Endothelial cell of umbilical vein (primary cell): ENCODE measurements around the gene TMTC4. TPM values are rescaled to one million over a fixed set of nuclear protein-coding genes. Genes with fewer than 3 reads are reported as not detected.

Source experiments
- BruUV-seq: library from RNA; stranded (reverse); fragments of 400-500 nt; replicated peaks from 2 replicates; lab custom pipeline; 2021; lab: Mats Ljungman, UMichigan
- CTCF ChIA-PET: fragments of 300-600, 350-600 bp; sonication (Branson Sonifier 250); formaldehyde crosslinking; loops from one replicate; lab custom pipeline; 2021; ENCODE audit warnings: antibody characterized with exemption, inconsistent platforms; lab: Charles Lee
- POLR2A ChIA-PET: fragments of 300-600, 350-600 bp; sonication (Branson Sonifier 250); formaldehyde crosslinking; loops from one replicate; lab custom pipeline; 2021; ENCODE audit warnings: antibody characterized with exemption, inconsistent platforms; lab: Charles Lee
- DNase-seq: peaks from one replicate; pipeline ENCODE4 v3.0.0-alpha.2; 2011; ENCODE audit warnings: low read depth, low spot score
- FAIRE-seq: peaks from 2 replicates; lab custom pipeline; 2011; peaks lifted over from hg19 to GRCh38; lab: Jason Lieb, UNC
- H2AFZ ChIP-seq: 2 replicates; pipeline ENCODE4 v1.6.0; 2012; ENCODE audit warnings: low read depth, low read length, control low read depth, inconsistent platforms
- H3K27ac ChIP-seq: 2 replicates; pipeline ENCODE4 v1.5.1; 2011; ENCODE audit warnings: low read depth, mild to moderate bottlenecking, control low read depth, low read length, moderate library complexity; ENCODE audit not compliant: insufficient read depth
- H3K27me3 ChIP-seq, 2 experiments: 2 replicates each; pipeline versions ENCODE4 v1.6.0 to v1.6.1; 2011; ENCODE audit warnings: low read length in 2 of 2, mixed read lengths in 1 of 2; ENCODE audit not compliant: control insufficient read depth in 2 of 2, insufficient read depth in 2 of 2
- H3K36me3 ChIP-seq, 2 experiments: 2 replicates in 1 of 2; 3 replicates in 1 of 2; pipeline ENCODE4 v1.5.1; 2011; ENCODE audit warnings: low read length in 2 of 2, mild to moderate bottlenecking in 1 of 2, moderate library complexity in 1 of 2; ENCODE audit not compliant: control insufficient read depth in 2 of 2, insufficient read depth in 2 of 2; ENCODE audit errors: extremely low read depth in 1 of 2
- H3K4me1 ChIP-seq: 3 replicates; pipeline ENCODE4 v1.5.1; 2011; ENCODE audit warnings: mild to moderate bottlenecking, low read length; ENCODE audit not compliant: control insufficient read depth, insufficient read depth; ENCODE audit errors: extremely low read depth
- H3K4me2 ChIP-seq: 2 replicates; pipeline ENCODE4 v1.6.1; 2011; ENCODE audit warnings: low read length, control low read depth, mixed read lengths; ENCODE audit not compliant: insufficient read depth
- H3K4me3 ChIP-seq, 3 experiments: fragments of 200-600 bp in 1 of 3; sonication (generic), shearing (Covaris generic) in 1 of 3; replicated peaks in 1 of 3; 2 replicates each; pipeline ENCODE4 v1.5.1; 2011 to 2016; ENCODE audit warnings: control low read depth in 3 of 3, low read length in 3 of 3, mild to moderate bottlenecking in 2 of 3, inconsistent platforms in 1 of 3, low read depth in 1 of 3, moderate library complexity in 1 of 3; ENCODE audit not compliant: insufficient read depth in 1 of 3
- H3K79me2 ChIP-seq: 2 replicates; pipeline ENCODE4 v1.6.0; 2012; ENCODE audit warnings: low read length, inconsistent platforms; ENCODE audit not compliant: control insufficient read depth, insufficient read depth
- H3K9ac ChIP-seq: replicated peaks from 2 replicates; pipeline ENCODE3; 2011; ENCODE audit warnings: low read length, control low read depth; ENCODE audit not compliant: insufficient read depth; ENCODE audit errors: extremely low read depth
- H3K9me1 ChIP-seq: replicated peaks from 3 replicates; pipeline ENCODE4 v1.6.0; 2011; ENCODE audit warnings: mild to moderate bottlenecking, low read length; ENCODE audit not compliant: control insufficient read depth, insufficient read depth; ENCODE audit errors: extremely low read depth
- H3K9me3 ChIP-seq: replicated peaks from 2 replicates; pipeline ENCODE4 v1.5.1; 2012; ENCODE audit warnings: low read length, inconsistent platforms; ENCODE audit not compliant: control insufficient read depth, insufficient read depth
- H4K20me1 ChIP-seq: replicated peaks from 2 replicates; pipeline ENCODE3; 2011; ENCODE audit warnings: mild to moderate bottlenecking, low read length; ENCODE audit not compliant: control insufficient read depth, insufficient read depth; ENCODE audit errors: extremely low read depth
- EZH2 ChIP-seq: IDR thresholded peaks from 2 replicates; pipeline ENCODE4 v1.6.1; 2012; ENCODE audit warnings: borderline replicate concordance, low read depth, mild to moderate bottlenecking, moderate library complexity, low read length, inconsistent platforms; ENCODE audit not compliant: severe bottlenecking
- FOS ChIP-seq: IDR thresholded peaks from 2 replicates; pipeline ENCODE4 v1.6.1; 2011; ENCODE audit warnings: mild to moderate bottlenecking, low read length, moderate library complexity, borderline replicate concordance; ENCODE audit not compliant: insufficient read depth
- GATA2 ChIP-seq: IDR thresholded peaks from 2 replicates; pipeline ENCODE4 v1.7.0; 2011; ENCODE audit warnings: low read depth, mild to moderate bottlenecking, moderate library complexity, mixed read lengths, low read length; ENCODE audit not compliant: insufficient read length, insufficient read depth
- JUN ChIP-seq: IDR thresholded peaks from 2 replicates; pipeline ENCODE4 v1.6.1; 2011; ENCODE audit warnings: borderline replicate concordance, low read depth; ENCODE audit not compliant: insufficient read length, insufficient read depth
- MYC ChIP-seq: IDR thresholded peaks from one replicate; pipeline ENCODE4 v1.6.1; 2011; ENCODE audit warnings: mild to moderate bottlenecking, low read depth, low read length
- POLR2A ChIP-seq: IDR thresholded peaks from 2 replicates; pipeline ENCODE4 v1.6.1; 2012; ENCODE audit warnings: low read depth, mild to moderate bottlenecking, control low read depth, low read length
- POLR2AphosphoS5 ChIP-seq: IDR thresholded peaks from 2 replicates; pipeline ENCODE4 v1.6.1; 2012; ENCODE audit warnings: low read depth, mild to moderate bottlenecking, control low read depth, low read length, moderate library complexity; ENCODE audit not compliant: insufficient read depth
- dilution Hi-C: fragments of 300-500 bp; cut with MboI; formaldehyde crosslinking; loops from one replicate; pipeline ENCODE4 v1.15.0; 2019; ENCODE audit warnings: low sequenced_read_pairs; ENCODE audit not compliant: extremely low pct_ligation_motif_present
- intact Hi-C: fragments of 100-400 bp; cut with micrococcal nuclease; formaldehyde crosslinking; loops from one replicate; pipeline ENCODE4 v1.10.0; 2022
- polyA plus RNA-seq, 4 experiments: library from polyadenylated mRNA; depleted of rRNA in 3 of 4; stranded (reverse) in 3 of 4; unstranded in 1 of 4; fragments of >200 nt; gene quantifications; 2 replicates each; pipeline versions ENCODE4 v1.2.1 to v1.2.3, GENCODE V29; 2011 to 2012; ENCODE audit warnings: missing spikeins in 1 of 4
- total RNA-seq: library from RNA; stranded (reverse); gene quantifications from 2 replicates; pipeline ENCODE4 v1.2.3, GENCODE V29; 2021
- TF ChIP-seq, protein P1 (sequence below): IDR thresholded peaks from 2 replicates; pipeline ENCODE4 v1.6.1; 2011; ENCODE audit not compliant: insufficient read depth, insufficient read length
- TF ChIP-seq, protein P2 (sequence below), 2 donors: IDR thresholded peaks; 1 replicate in 1 of 2; 2 replicates in 1 of 2; pipeline ENCODE4 v1.5.1; 2011; ENCODE audit warnings: low read length in 2 of 2, mild to moderate bottlenecking in 2 of 2, moderate library complexity in 2 of 2, control low read depth in 1 of 2, inconsistent platforms in 1 of 2, low read depth in 1 of 2; ENCODE audit not compliant: insufficient read depth in 1 of 2; ENCODE audit errors: extremely low read depth in 1 of 2

TMTC4 gene
- total and polyA plus RNA-seq, 2 donors (not counting 3 experiments of a cell fraction or from before 2014, with no cell fraction given) = 24.6 to 31.9 TPM

DNA sequence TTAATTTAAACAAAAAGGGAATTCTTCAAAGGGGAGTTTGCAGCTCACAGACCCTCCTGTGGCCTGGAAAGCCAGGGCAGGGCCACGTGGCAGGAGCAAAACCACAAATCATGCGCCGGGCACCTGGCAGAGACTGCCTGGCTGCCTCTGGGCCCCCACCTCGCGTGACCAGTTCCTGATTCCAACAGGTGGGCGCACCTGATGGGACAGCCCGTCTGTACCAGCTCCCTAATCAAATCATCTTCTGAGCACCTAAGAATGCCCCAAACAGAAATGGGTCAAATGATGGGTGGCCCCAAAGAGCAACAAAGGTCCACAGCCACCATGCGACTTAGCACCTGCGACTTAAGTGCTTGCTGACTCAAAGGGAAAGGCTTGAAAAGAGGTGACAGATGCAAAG, 9.2 kb downstream of the TMTC4 start:
- intact Hi-C loops = no loop called here
- Histone ChIP-seq H4K20me1 (no peaks in the 10 kb centered on the region), H3K79me2 (peaks cover 2% of the 10 kb centered on the region), H2AFZ (no peak overlapping the region), H3K9me3 (no peaks in the 10 kb centered on the region), H3K27ac (no peak overlapping the region), H3K9ac (no peak overlapping the region), H3K4me3 (no peak overlapping the region), H3K4me1 (peaks cover 17% of the 10 kb centered on the region), H3K9me1 (no peaks in the 10 kb centered on the region), H3K4me2 (no peak overlapping the region), H3K27me3 (no peaks in the 10 kb centered on the region), H3K36me3 (peaks cover 13 to 30% of the 10 kb centered on the region in 2 experiments)
- FAIRE-seq (no peak), DNase-seq (no peak)
- TF ChIP-seq, protein P1, sequence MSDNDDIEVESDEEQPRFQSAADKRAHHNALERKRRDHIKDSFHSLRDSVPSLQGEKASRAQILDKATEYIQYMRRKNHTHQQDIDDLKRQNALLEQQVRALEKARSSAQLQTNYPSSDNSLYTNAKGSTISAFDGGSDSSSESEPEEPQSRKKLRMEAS = no peak
- TF ChIP-seq POLR2A (no peak), FOS (no peak)
- no TSS peak for BruUV-seq
- CTCF ChIA-PET = interaction anchor here (0.8 kb wide), 1 partner anchor 92 kb away, joined by 3 read pairs; no protein-coding TSS in a partner anchor
- dilution Hi-C loops = no loop called here
- POLR2A ChIA-PET = no interaction called here

DNA sequence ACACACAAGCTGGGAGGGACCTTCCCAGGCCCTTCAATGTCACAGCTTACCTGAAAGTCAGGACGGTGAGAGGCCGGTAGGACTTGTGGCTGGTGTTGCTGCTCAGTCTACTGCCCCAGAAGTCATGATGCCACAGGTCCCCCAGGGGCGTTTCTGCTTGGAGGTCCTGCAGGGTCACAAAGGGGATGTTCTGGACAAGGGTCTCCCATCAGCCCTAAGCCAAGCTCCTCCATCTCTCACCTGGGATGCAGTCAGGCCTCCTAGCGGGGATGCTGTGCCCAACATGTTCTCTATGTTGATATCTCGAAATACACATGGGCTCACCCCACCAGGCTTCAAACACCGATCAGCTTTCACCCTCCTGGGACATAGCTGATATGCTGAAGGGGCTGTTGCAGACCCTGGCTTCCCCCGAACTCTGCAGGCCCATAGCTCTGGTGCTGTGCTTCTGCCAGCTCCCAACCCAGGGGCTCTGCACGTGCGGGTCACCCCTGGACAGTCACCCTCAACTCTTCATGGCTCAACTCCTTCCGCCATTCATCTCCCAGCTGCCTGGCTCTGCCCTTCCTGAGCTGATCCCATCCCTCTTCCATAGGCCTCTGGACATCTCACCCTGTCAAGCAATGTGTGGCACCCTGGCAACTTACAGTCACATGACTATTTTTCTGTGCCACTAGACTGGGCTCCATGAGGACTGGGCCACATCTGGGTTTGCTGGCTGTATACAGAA, 10.3 kb downstream of the TMTC4 start:
- Histone ChIP-seq H3K9me1 (no peaks in the 10 kb centered on the region), H3K4me1 (peaks cover 17% of the 10 kb centered on the region), H3K27me3 (no peaks in the 10 kb centered on the region), H3K27ac (no peak overlapping the region), H3K9me3 (no peaks in the 10 kb centered on the region), H3K4me3 (no peak overlapping the region), H2AFZ (no peak overlapping the region), H4K20me1 (no peaks in the 10 kb centered on the region), H3K9ac (no peak overlapping the region), H3K79me2 (no peaks in the 10 kb centered on the region), H3K4me2 (no peak overlapping the region), H3K36me3 (peaks cover 13 to 33% of the 10 kb centered on the region in 2 experiments)
- ChIA-PET CTCF (no interaction called here), POLR2A (no interaction called here)
- FAIRE-seq = no peak
- no peak for DNase-seq
- no TSS peak for BruUV-seq
- TF ChIP-seq JUN = no peak
- no peak for TF ChIP-seq EZH2
- no peak for TF ChIP-seq FOS
- no peak for TF ChIP-seq GATA2
- TF ChIP-seq POLR2A = no peak
- no peak for TF ChIP-seq POLR2AphosphoS5
- TF ChIP-seq, protein P2, sequence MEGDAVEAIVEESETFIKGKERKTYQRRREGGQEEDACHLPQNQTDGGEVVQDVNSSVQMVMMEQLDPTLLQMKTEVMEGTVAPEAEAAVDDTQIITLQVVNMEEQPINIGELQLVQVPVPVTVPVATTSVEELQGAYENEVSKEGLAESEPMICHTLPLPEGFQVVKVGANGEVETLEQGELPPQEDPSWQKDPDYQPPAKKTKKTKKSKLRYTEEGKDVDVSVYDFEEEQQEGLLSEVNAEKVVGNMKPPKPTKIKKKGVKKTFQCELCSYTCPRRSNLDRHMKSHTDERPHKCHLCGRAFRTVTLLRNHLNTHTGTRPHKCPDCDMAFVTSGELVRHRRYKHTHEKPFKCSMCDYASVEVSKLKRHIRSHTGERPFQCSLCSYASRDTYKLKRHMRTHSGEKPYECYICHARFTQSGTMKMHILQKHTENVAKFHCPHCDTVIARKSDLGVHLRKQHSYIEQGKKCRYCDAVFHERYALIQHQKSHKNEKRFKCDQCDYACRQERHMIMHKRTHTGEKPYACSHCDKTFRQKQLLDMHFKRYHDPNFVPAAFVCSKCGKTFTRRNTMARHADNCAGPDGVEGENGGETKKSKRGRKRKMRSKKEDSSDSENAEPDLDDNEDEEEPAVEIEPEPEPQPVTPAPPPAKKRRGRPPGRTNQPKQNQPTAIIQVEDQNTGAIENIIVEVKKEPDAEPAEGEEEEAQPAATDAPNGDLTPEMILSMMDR (IDR thresholded peaks at IDR 0.05; ENCODE audit: extremely low read depth in 1 of 2, insufficient read depth in 1 of 2, low read depth in 1 of 2, low read length in 2 of 2) = no peak
- TF ChIP-seq, protein P1 = no peak
- TF ChIP-seq MYC = no peak
- dilution Hi-C loops = no loop called here
- intact Hi-C loops = no loop called here
